ENCODE measurements around the gene RC3H1. TPM values are rescaled to one million over a fixed set of nuclear protein-coding genes. Genes with fewer than 3 reads are reported as not detected.

The RC3H1 gene
- total RNA-seq, 2 donors from 2014 or later = 20.3 to 34.1 TPM

GRCh38 chr1:173925306-173926242, 96.6 kb downstream of the RC3H1 start:
- Histone ChIP-seq H3K36me3 (no peaks in the 10 kb centered on the region), H3K4me3 (no peak overlapping the region), H3K27ac (no peak overlapping the region), H3K4me1 (replicated peaks) (peaks cover 3% of the 10 kb centered on the region), H3K27me3 (replicated peaks; ENCODE audit: insufficient read depth) (no peaks in the 10 kb centered on the region), H3K9me3 (no peaks in the 10 kb centered on the region)
- no peak for DNase-seq (ENCODE audit: low spot score)
- intact Hi-C loops (cut with DNase I) = no loop called here
- 94% methylated on average over 8 of the region's 8 CpGs for WGBS
- TF ChIP-seq CTCF (IDR thresholded peaks at IDR 0.05) (no peak), POLR2A (IDR thresholded peaks at IDR 0.05) (no peak), POLR2AphosphoS5 (IDR thresholded peaks at IDR 0.05) (no peak)

GRCh38 chr1:173920861-173921260, 101.3 kb downstream of the RC3H1 start:
- intact Hi-C loops (cut with DNase I) = no loop called here
- Histone ChIP-seq H3K36me3 (no peaks in the 10 kb centered on the region), H3K27me3 (replicated peaks; ENCODE audit: insufficient read depth) (no peaks in the 10 kb centered on the region), H3K4me1 (replicated peaks) (peaks cover 3% of the 10 kb centered on the region), H3K9me3 (no peaks in the 10 kb centered on the region), H3K27ac (no peak overlapping the region), H3K4me3 (no peak overlapping the region)
- 83% methylated on average over 5 of the region's 5 CpGs for WGBS
- DNase-seq (ENCODE audit: low spot score) = no peak
- no peak for TF ChIP-seq POLR2A (IDR thresholded peaks at IDR 0.05)
- no peak for TF ChIP-seq POLR2AphosphoS5 (IDR thresholded peaks at IDR 0.05)
- no peak for TF ChIP-seq CTCF (IDR thresholded peaks at IDR 0.05)

GRCh38 chr1:173917635-173918493, 104.3 kb downstream of the RC3H1 start:
- WGBS = 79% methylated on average over 12 of the region's 12 CpGs
- Histone ChIP-seq H3K9me3 (no peaks in the 10 kb centered on the region), H3K4me1 (replicated peaks) (no peaks in the 10 kb centered on the region), H3K27ac (no peak overlapping the region), H3K4me3 (no peak overlapping the region), H3K36me3 (no peaks in the 10 kb centered on the region), H3K27me3 (replicated peaks; ENCODE audit: insufficient read depth) (no peaks in the 10 kb centered on the region)
- intact Hi-C loops (cut with DNase I) = no loop called here
- no peak for DNase-seq (ENCODE audit: low spot score)
- TF ChIP-seq POLR2A (IDR thresholded peaks at IDR 0.05) (no peak), POLR2AphosphoS5 (IDR thresholded peaks at IDR 0.05) (no peak)

GRCh38 chr1:173917149-173917548, 105.0 kb downstream of the RC3H1 start, which contains the start of gene SERPINC1:
Gene SERPINC1 (minus strand): TSS chr1:173917327. CDS start chr1:173917259, 68 bp downstream.
- whole genome bisulfite sequencing = 90% methylated on average over 3 of the region's 3 CpGs
- H3K4me3 ChIP-seq = no peak within 1 kb of the TSS
- no peaks in the 10 kb centered on the region for H3K36me3 ChIP-seq
- H3K27me3 ChIP-seq (replicated peaks; ENCODE audit: insufficient read depth) = no peaks in the 10 kb centered on the region
- intact Hi-C loops (cut with DNase I) = no loop called here
- H3K9me3 ChIP-seq = no peaks in the 10 kb centered on the region
- TF ChIP-seq POLR2A (IDR thresholded peaks at IDR 0.05) (no peak), CTCF (IDR thresholded peaks at IDR 0.05) (no peak), POLR2AphosphoS5 (IDR thresholded peaks at IDR 0.05) (no peak)
- DNase-seq (ENCODE audit: low spot score) = no peak
- H3K4me1 ChIP-seq (replicated peaks) = no peaks in the 10 kb centered on the region
- no peak within 1 kb of the TSS for H3K27ac ChIP-seq

- H3K4me1 ChIP-seq (replicated peaks) = no peaks in the 10 kb centered on the region
- H3K9me3 ChIP-seq = no peaks in the 10 kb centered on the region
- H3K36me3 ChIP-seq = no peaks in the 10 kb centered on the region
- 90% methylated on average over 4 of the region's 4 CpGs for WGBS
- no peak for DNase-seq (ENCODE audit: low spot score)
- no peak overlapping the region for H3K27ac ChIP-seq
- intact Hi-C loops (cut with DNase I) = no loop called here
- H3K4me3 ChIP-seq = no peak overlapping the region
- TF ChIP-seq CTCF (IDR thresholded peaks at IDR 0.05) = no peak
- TF ChIP-seq POLR2AphosphoS5 (IDR thresholded peaks at IDR 0.05) = no peak
- TF ChIP-seq POLR2A (IDR thresholded peaks at IDR 0.05) = no peak
- no peaks in the 10 kb centered on the region for H3K27me3 ChIP-seq (replicated peaks; ENCODE audit: insufficient read depth)
Observed at GRCh38 chr1:173916667-173917066, 105.5 kb downstream of the RC3H1 start.
